IMR-90 (cell line): ENCODE data around the gene GPR153. TPM values are rescaled to one million over a fixed set of nuclear protein-coding genes. Genes with fewer than 3 reads are reported as not detected.

Experiments used
- ATAC-seq: fragments of 200-7000 bp; cut with Tn5 transposase; 2 replicates; pipeline ENCODE4 v1.9.1; 2020; ENCODE audit warnings: low read depth, mild to moderate bottlenecking, moderate library complexity
- BruUV-seq: library from RNA; stranded (reverse); fragments of 400-500 nt; replicated peaks from 2 replicates; lab custom pipeline; 2021; lab: Mats Ljungman, UMichigan
- CTCF ChIA-PET: fragments of 300-600 bp; formaldehyde crosslinking; extraction: SDS; loops from one replicate; lab custom pipeline; 2021; ENCODE audit warnings: antibody characterized with exemption; lab: Yijun Ruan, JAX
- POLR2A ChIA-PET: fragments of 300-600 bp; sonication (Branson Sonifier 250); formaldehyde crosslinking; loops from one replicate; lab custom pipeline; 2022; ENCODE audit warnings: antibody characterized with exemption; ENCODE audit not compliant: unreplicated experiment; lab: Charles Lee
- DNase-seq: peaks from one replicate; pipeline ENCODE4 v3.0.0; 2013
- H2AFZ ChIP-seq: replicated peaks from 2 replicates; pipeline ENCODE3; 2013; ENCODE audit warnings: low read length, mild to moderate bottlenecking; ENCODE audit not compliant: poor library complexity
- H2AK5ac ChIP-seq: 2 replicates; pipeline ENCODE4 v1.6.1; 2013; ENCODE audit warnings: low read depth, low read length, inconsistent platforms
- H2AK9ac ChIP-seq: replicated peaks from 2 replicates; pipeline ENCODE3; 2013; ENCODE audit warnings: mild to moderate bottlenecking, low read depth, low read length, moderate library complexity; ENCODE audit not compliant: poor library complexity
- H2BK120ac ChIP-seq: 2 replicates; pipeline ENCODE4 v1.6.1; 2013; ENCODE audit warnings: low read depth, low read length, inconsistent platforms
- H2BK15ac ChIP-seq: 3 replicates; pipeline ENCODE4 v1.6.1; 2013; ENCODE audit warnings: low read depth, low read length, inconsistent platforms
- H2BK20ac ChIP-seq: 2 replicates; pipeline ENCODE4 v1.6.1; 2013; ENCODE audit warnings: low read depth, mild to moderate bottlenecking, inconsistent platforms, low read length, moderate library complexity
- H2BK5ac ChIP-seq: 2 replicates; pipeline ENCODE4 v1.6.1; 2013; ENCODE audit warnings: mild to moderate bottlenecking, low read depth, low read length, inconsistent platforms; ENCODE audit not compliant: poor library complexity, severe bottlenecking
- H3K14ac ChIP-seq: replicated peaks from 2 replicates; pipeline ENCODE4 v1.6.1; 2013; ENCODE audit warnings: low read depth, low read length, inconsistent platforms
- H3K18ac ChIP-seq: 2 replicates; pipeline ENCODE4 v1.6.1; 2013; ENCODE audit warnings: low read depth, low read length, control low read depth
- H3K23ac ChIP-seq: 2 replicates; pipeline ENCODE4 v1.6.1; 2013; ENCODE audit warnings: low read depth, low read length, inconsistent platforms
- H3K27ac ChIP-seq: 2 replicates; pipeline ENCODE4 v1.5.1; 2013; ENCODE audit warnings: mild to moderate bottlenecking, control low read depth, low read length; ENCODE audit not compliant: insufficient read depth
- H3K27me3 ChIP-seq: 2 replicates; pipeline ENCODE4 v1.6.1; 2013; ENCODE audit warnings: low read length; ENCODE audit not compliant: control insufficient read depth, insufficient read depth
- H3K36me3 ChIP-seq: 2 replicates; pipeline ENCODE4 v1.6.1; 2013; ENCODE audit warnings: low read length, mixed read lengths; ENCODE audit not compliant: control insufficient read depth, insufficient read depth
- H3K4ac ChIP-seq: 2 replicates; pipeline ENCODE4 v1.6.1; 2013; ENCODE audit warnings: low read depth, low read length, inconsistent platforms
- H3K4me1 ChIP-seq: 2 replicates; pipeline ENCODE4 v1.6.1; 2013; ENCODE audit warnings: low read length, mixed read lengths; ENCODE audit not compliant: control insufficient read depth, insufficient read depth
- H3K4me2 ChIP-seq: 2 replicates; pipeline ENCODE4 v1.6.1; 2013; ENCODE audit warnings: low read depth, mild to moderate bottlenecking, control low read depth, low read length, moderate library complexity
- H3K4me3 ChIP-seq: 2 replicates; pipeline ENCODE4 v1.5.1; 2013; ENCODE audit warnings: low read depth, mild to moderate bottlenecking, control low read depth, low read length, moderate library complexity; ENCODE audit not compliant: insufficient read depth
- H3K56ac ChIP-seq: 2 replicates; pipeline ENCODE4 v1.6.1; 2013; ENCODE audit warnings: low read length, inconsistent platforms; ENCODE audit not compliant: insufficient read depth; ENCODE audit errors: extremely low read depth
- H3K79me1 ChIP-seq, 2 experiments: 2 replicates each; pipeline ENCODE4 v1.6.1; 2013; ENCODE audit warnings: low read length in 2 of 2, inconsistent platforms in 1 of 2, low read depth in 1 of 2
- H3K9ac ChIP-seq: 2 replicates; pipeline ENCODE4 v1.6.1; 2013; ENCODE audit warnings: low read depth, low read length, control low read depth
- H3K9me1 ChIP-seq: 2 replicates; pipeline ENCODE4 v1.6.1; 2013; ENCODE audit warnings: low read length, inconsistent platforms; ENCODE audit not compliant: insufficient read depth
- H3K9me3 ChIP-seq: 2 replicates; pipeline ENCODE4 v1.6.1; 2013; ENCODE audit warnings: low read length; ENCODE audit not compliant: control insufficient read depth, insufficient read depth
- H4K20me1 ChIP-seq: 2 replicates; pipeline ENCODE4 v1.6.1; 2013; ENCODE audit warnings: low read length, inconsistent platforms; ENCODE audit not compliant: insufficient read depth
- H4K5ac ChIP-seq: 2 replicates; pipeline ENCODE4 v1.6.1; 2013; ENCODE audit warnings: mild to moderate bottlenecking, low read depth, low read length, control low read depth
- H4K8ac ChIP-seq, 2 experiments: 2 replicates each; pipeline ENCODE4 v1.6.1; 2013; ENCODE audit warnings: low read depth in 2 of 2, low read length in 2 of 2, control low read depth in 1 of 2, inconsistent platforms in 1 of 2
- H4K91ac ChIP-seq: 2 replicates; pipeline ENCODE4 v1.6.1; 2013; ENCODE audit warnings: low read depth, low read length, inconsistent platforms; ENCODE audit not compliant: insufficient read depth
- BHLHE40 ChIP-seq: fragments of 150-350 bp; IDR thresholded peaks from 2 replicates; pipeline ENCODE4 v1.6.1; 2016; ENCODE audit warnings: mild to moderate bottlenecking, low read depth, low read length
- CEBPB ChIP-seq: IDR thresholded peaks from 2 replicates; pipeline ENCODE4 v1.6.1; 2012; ENCODE audit warnings: low read depth, low read length, improper control_type of control experiment
- CHD1 ChIP-seq: IDR thresholded peaks from 2 replicates; pipeline ENCODE4 v1.6.1; 2012; ENCODE audit warnings: low read depth, low read length, improper control_type of control experiment
- CTCF ChIP-seq: conservative IDR thresholded peaks from 2 replicates; pipeline ENCODE4 v1.5.1; 2012; ENCODE audit warnings: mild to moderate bottlenecking, low read depth, low read length, improper control_type of control experiment
- ELK1 ChIP-seq: fragments of 150-350 bp; IDR thresholded peaks from 2 replicates; pipeline ENCODE4 v1.6.1; 2016; ENCODE audit warnings: low read depth, mild to moderate bottlenecking, low read length, moderate library complexity, borderline replicate concordance
- FOS ChIP-seq: fragments of 150-350 bp; IDR thresholded peaks from 2 replicates; pipeline ENCODE4 v1.6.1; 2016; ENCODE audit warnings: low read depth, low read length
- MAFK ChIP-seq: IDR thresholded peaks from 2 replicates; pipeline ENCODE4 v1.6.1; 2012; ENCODE audit warnings: low read depth, low read length, improper control_type of control experiment
- MAZ ChIP-seq: IDR thresholded peaks from 2 replicates; pipeline ENCODE4 v1.6.1; 2012; ENCODE audit warnings: low read depth, mild to moderate bottlenecking, low read length, improper control_type of control experiment, moderate library complexity, borderline replicate concordance
- MXI1 ChIP-seq: IDR thresholded peaks from 2 replicates; pipeline ENCODE4 v1.6.1; 2012; ENCODE audit warnings: low read depth, mild to moderate bottlenecking, low read length, moderate library complexity, borderline replicate concordance
- NFE2L2 ChIP-seq: fragments of 150-350 bp; IDR thresholded peaks from 2 replicates; pipeline ENCODE4 v1.6.1; 2016; ENCODE audit warnings: low read depth, mild to moderate bottlenecking, low read length
- POLR2A ChIP-seq: IDR thresholded peaks from 2 replicates; pipeline ENCODE4 v1.6.1; 2012; ENCODE audit warnings: mild to moderate bottlenecking, low read depth, low read length
- RAD21 ChIP-seq: IDR thresholded peaks from 2 replicates; pipeline ENCODE4 v1.6.1; 2012; ENCODE audit warnings: low read length, improper control_type of control experiment
- RCOR1 ChIP-seq: IDR thresholded peaks from 2 replicates; pipeline ENCODE4 v1.6.1; 2012; ENCODE audit warnings: mild to moderate bottlenecking, low read length, improper control_type of control experiment; ENCODE audit not compliant: insufficient replicate concordance
- RFX5 ChIP-seq: IDR thresholded peaks from 2 replicates; pipeline ENCODE4 v1.8.0; 2012; ENCODE audit warnings: low read depth, mild to moderate bottlenecking, low read length, moderate library complexity
- SMC3 ChIP-seq: fragments of 150-350 bp; IDR thresholded peaks from 2 replicates; pipeline ENCODE4 v1.6.1; 2016; ENCODE audit warnings: low read depth, mild to moderate bottlenecking, antibody characterized with exemption, low read length, moderate library complexity
- USF2 ChIP-seq: fragments of 150-350 bp; IDR thresholded peaks from 2 replicates; pipeline ENCODE4 v1.6.1; 2017; ENCODE audit warnings: mild to moderate bottlenecking, antibody characterized with exemption, low read length, low read depth
- WGBS, 2 experiments: methylation state at CpG; one replicate each; pipeline versions ENCODE4 v1.1.5 to v1.1.7; 2013; ENCODE audit warnings: missing lambda C conversion rate in 2 of 2; ENCODE audit not compliant: insufficient read length in 1 of 2; ENCODE audit errors: extremely low coverage in 2 of 2; 5-methylcytosine and 5-hydroxymethylcytosine counted together
- dilution Hi-C: fragments of 300-500 bp; cut with HindIII; formaldehyde crosslinking; loops from one replicate; pipeline ENCODE4 v1.14.3; 2018; ENCODE audit warnings: low sequenced_read_pairs; ENCODE audit not compliant: unreplicated experiment
- in situ Hi-C: fragments of 300-500 bp; cut with MboI; formaldehyde crosslinking; loops from 3 replicates; pipeline ENCODE4 v1.14.3; 2019; ENCODE audit warnings: low sequenced_read_pairs, inconsistent platforms, mixed read lengths
- intact Hi-C: fragments of 100-400 bp; cut with micrococcal nuclease; formaldehyde crosslinking; loops from 2 replicates; pipeline ENCODE4 v1.10.0; 2022
- polyA plus RNA-seq, 3 experiments: library from polyadenylated mRNA; depleted of rRNA; stranded (reverse); fragments of >200 nt; gene quantifications; 2 replicates each; pipeline ENCODE4 v1.2.3, GENCODE V29; 2012; ENCODE audit warnings: low replicate concordance in 1 of 3
- total RNA-seq: library from RNA; depleted of rRNA; stranded (reverse); fragments of >200 nt; gene quantifications from 2 replicates; pipeline ENCODE4 v1.2.3, GENCODE V29; 2012

Gene GPR153
- total and polyA plus RNA-seq, 2 of the 4 experiments (the other 2 are of a cell fraction), result 1.8 to 5.2 TPM

DNA sequence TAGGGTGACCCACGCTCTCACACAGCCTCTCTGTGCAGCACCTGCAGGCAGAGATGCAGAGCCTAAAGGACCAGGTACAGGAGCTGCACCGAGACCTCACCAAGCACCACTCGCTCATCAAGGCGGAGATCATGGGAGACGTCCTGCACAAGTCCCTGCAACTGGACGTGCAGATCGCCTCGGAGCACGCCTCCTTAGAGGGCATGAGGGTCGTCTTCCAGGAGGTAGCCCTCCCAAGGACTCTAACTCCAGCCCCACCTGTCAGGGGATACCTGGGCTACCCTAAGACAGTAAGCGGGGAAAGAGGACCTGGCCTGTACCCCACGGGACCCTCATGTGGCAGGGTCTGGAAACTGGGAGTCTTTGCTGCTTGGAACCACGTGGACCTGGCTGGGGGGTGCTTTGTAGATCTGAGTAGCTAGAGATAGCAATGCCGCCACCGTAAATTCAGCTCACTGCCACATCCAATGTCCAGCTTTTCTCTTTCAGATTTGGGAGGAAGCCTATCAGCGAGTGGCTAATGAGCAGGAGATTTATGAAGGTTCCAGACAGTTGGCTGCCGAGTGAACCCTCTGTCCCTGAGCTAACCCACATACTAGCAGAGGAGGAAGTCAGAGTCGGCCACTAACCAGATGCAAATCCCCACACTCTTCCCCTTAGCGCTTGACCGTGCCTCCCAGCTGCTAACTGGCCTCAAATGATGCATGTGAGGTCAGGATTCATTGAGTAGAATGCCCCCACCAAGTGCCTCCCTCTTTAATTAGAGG lies 48.5 kb downstream of the GPR153 start:
- no peak overlapping the region for H2AK5ac ChIP-seq
- no peak overlapping the region for H2BK120ac ChIP-seq
- H3K9me3 ChIP-seq, result no peaks in the 10 kb centered on the region
- no peaks in the 10 kb centered on the region for H3K9me1 ChIP-seq
- no peak overlapping the region for H4K91ac ChIP-seq
- no peak overlapping the region for H3K9ac ChIP-seq
- no peaks in the 10 kb centered on the region for H3K79me1 ChIP-seq
- no peak overlapping the region for H3K14ac ChIP-seq
- CTCF ChIA-PET, result no interaction called here
- no peak overlapping the region for H4K5ac ChIP-seq
- H3K23ac ChIP-seq, result no peak overlapping the region
- H3K36me3 ChIP-seq, result no peaks in the 10 kb centered on the region
- POLR2A ChIA-PET, result no interaction called here
- H3K4me1 ChIP-seq, result peaks cover 5% of the 10 kb centered on the region; the same call in 1 of the 2 replicates
- intact Hi-C loops (no loop called here), in situ Hi-C loops (no loop called here), dilution Hi-C loops (no loop called here)
- H3K27ac ChIP-seq, result no peak overlapping the region
- ATAC-seq (no peak), DNase-seq (no peak)
- H2BK15ac ChIP-seq, result no peak overlapping the region
- no TSS peak for BruUV-seq
- no peak overlapping the region for H3K4me2 ChIP-seq
- no peak overlapping the region for H3K4ac ChIP-seq
- no peak overlapping the region for H2BK20ac ChIP-seq
- no peak for TF ChIP-seq MXI1
- TF ChIP-seq CEBPB, result no peak
- no peak for TF ChIP-seq POLR2A
- TF ChIP-seq MAFK, result no peak
- no peak for TF ChIP-seq BHLHE40
- no peak for TF ChIP-seq NFE2L2
- no peak for TF ChIP-seq USF2
- no peak for TF ChIP-seq FOS
- TF ChIP-seq CHD1, result no peak
- no peak for TF ChIP-seq CTCF
- TF ChIP-seq RFX5, result no peak
- TF ChIP-seq RAD21, result no peak
- no peak for TF ChIP-seq ELK1
- TF ChIP-seq MAZ, result no peak
- TF ChIP-seq RCOR1, result no peak
- no peak for TF ChIP-seq SMC3
- no peaks in the 10 kb centered on the region; the same call in 1 of the 2 replicates for H4K20me1 ChIP-seq
- no peak overlapping the region for H3K4me3 ChIP-seq
- H2BK5ac ChIP-seq, result no peak overlapping the region
- H2AFZ ChIP-seq, result no peak overlapping the region
- H4K8ac ChIP-seq, result no peak overlapping the region
- no peaks in the 10 kb centered on the region for H3K27me3 ChIP-seq
- WGBS, 2 experiments, result 87% methylated on average over 4 of the region's 20 CpGs; no CpG with 5 or more reads in 1 of the 2 experiments
- H3K56ac ChIP-seq, result no peak overlapping the region
- H2AK9ac ChIP-seq, result no peak overlapping the region
- no peak overlapping the region for H3K18ac ChIP-seq
